ENCODE results near the gene SMCO2.

Gene SMCO2

DNA sequence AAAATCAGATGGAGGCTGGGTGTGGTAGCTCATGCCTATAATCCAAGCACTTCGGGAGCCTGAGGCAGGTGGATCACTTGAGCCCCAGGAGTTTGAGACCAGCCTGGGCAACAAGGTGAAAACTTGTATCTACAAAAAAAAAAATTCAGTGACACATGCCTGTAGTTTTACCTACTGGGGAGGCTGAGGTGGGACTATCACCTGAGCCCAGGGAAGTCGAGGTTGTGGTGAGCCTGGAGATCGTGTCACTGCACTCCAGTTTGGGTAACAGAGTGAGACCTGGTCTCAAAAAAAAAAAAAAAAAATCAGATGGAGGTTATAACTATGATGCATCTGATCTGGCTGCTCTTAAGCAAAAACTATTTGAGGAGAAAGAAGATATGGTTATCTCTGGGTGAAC is 50.9 kb downstream of the SMCO2 start:
- DNase-seq (ENCODE audit: low read depth in 1 of 2, low spot score in 1 of 2): no peak

GRCh38 chr12:27498149-27498548 is 51.6 kb downstream of the SMCO2 start:
- no peak for DNase-seq (ENCODE audit: low read depth in 1 of 2, low spot score in 1 of 2)

- no peak for DNase-seq (ENCODE audit: low read depth in 1 of 2, low spot score in 1 of 2)
Observed at GRCh38 chr12:27498761-27499160, 52.2 kb downstream of the SMCO2 start.

- DNase-seq (ENCODE audit: low read depth in 1 of 2, low spot score in 1 of 2): no peak
Observed at GRCh38 chr12:27499377-27499776, 52.8 kb downstream of the SMCO2 start.

DNA sequence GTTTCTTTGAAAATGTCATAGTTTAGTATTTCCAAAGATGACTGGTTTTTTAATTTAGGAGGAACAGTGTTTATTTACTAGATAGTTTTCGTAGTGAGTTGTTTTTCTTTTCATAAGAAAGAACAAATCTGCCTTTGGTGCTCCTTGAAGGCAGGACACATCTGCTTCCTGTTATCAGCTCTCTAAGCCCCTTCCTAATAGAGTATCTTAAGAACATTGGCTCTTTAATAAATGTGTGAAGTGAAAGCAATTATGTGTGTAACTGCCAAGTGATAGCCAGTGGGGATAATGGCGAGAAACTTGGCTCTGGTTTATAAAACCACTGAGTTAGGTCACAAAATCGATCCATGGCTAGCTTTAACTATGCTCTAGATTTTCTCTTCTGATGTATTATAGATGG is 54.0 kb downstream of the SMCO2 start:
- no peak for DNase-seq (ENCODE audit: low read depth in 1 of 2, low spot score in 1 of 2)

GRCh38 chr12:27502021-27502435 is 55.5 kb downstream of the SMCO2 start:
- no peak for DNase-seq (ENCODE audit: low read depth in 1 of 2, low spot score in 1 of 2)

DNA sequence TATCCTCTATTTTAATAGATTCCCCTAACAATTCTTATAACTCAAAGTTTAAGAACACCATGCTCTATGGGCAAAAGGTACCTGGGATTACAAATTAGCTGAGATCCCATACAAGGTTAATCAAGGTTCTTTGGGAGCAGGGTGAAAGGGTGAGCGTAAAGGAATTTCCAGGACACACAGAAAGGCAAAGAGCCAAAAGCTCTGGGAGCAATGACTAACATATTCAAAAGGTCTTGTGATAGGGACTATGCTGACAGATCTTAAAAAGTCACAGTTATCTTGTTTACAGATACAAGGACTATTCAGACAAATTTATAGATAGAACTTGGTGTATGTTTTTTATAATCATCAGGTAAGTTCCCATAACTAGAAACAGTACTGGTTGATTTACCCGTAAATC is 58.0 kb downstream of the SMCO2 start:
- no peak for DNase-seq (ENCODE audit: low read depth in 1 of 2, low spot score in 1 of 2)

GRCh38 chr12:27505109-27505508 is 58.6 kb downstream of the SMCO2 start:
- no peak for DNase-seq (ENCODE audit: low read depth in 1 of 2, low spot score in 1 of 2)

DNA sequence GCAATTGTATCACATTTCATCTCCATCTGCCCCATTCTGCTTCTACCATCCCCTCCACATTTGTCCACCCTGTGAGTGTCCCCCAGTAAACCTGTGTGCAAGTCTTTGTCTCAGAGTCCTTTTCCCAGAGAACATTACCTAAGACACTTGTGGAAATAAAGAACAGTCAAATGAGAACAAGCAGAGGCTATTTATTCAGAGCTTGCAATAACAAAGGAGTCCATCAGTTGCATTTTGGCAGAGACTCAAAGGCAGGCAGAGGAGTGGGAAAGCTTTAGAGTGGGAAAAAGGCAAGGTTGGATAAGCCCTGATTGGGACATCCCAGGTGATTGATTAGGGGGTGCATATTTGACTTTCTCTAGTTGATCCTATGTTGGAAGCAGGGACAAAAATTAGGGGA is 59.2 kb downstream of the SMCO2 start:
- DNase-seq (ENCODE audit: low read depth in 1 of 2, low spot score in 1 of 2): no peak

DNA sequence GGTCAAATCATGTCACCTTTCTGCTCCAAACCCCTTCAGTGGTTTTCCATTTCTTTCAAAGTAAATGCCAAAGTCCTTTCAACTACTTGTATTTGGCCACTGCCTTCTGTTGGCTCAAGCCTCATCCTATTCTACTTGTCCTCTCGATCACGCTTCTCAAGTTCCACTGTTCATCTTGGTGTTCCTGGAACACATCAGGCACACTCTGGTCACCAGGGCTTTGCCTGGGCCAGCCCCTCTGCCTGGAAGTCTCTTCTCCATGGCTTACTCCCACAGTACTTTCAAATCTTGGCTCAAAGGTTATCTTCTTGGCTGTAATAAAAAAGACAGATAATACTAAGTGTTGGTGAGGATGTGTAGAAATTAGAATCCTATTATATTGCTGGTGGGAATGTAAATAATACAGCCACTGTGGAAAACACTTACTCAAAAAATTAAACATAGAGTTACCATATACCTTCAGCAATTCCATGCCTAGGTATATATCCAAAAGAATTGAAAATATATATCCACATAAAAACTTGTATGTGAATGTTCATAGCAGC is 60.2 kb downstream of the SMCO2 start:
- no peak for DNase-seq (ENCODE audit: low read depth in 1 of 2, low spot score in 1 of 2)

- DNase-seq (ENCODE audit: low read depth in 1 of 2, low spot score in 1 of 2): no peak
Observed at GRCh38 chr12:27508736-27509431, 62.3 kb downstream of the SMCO2 start.

DNA sequence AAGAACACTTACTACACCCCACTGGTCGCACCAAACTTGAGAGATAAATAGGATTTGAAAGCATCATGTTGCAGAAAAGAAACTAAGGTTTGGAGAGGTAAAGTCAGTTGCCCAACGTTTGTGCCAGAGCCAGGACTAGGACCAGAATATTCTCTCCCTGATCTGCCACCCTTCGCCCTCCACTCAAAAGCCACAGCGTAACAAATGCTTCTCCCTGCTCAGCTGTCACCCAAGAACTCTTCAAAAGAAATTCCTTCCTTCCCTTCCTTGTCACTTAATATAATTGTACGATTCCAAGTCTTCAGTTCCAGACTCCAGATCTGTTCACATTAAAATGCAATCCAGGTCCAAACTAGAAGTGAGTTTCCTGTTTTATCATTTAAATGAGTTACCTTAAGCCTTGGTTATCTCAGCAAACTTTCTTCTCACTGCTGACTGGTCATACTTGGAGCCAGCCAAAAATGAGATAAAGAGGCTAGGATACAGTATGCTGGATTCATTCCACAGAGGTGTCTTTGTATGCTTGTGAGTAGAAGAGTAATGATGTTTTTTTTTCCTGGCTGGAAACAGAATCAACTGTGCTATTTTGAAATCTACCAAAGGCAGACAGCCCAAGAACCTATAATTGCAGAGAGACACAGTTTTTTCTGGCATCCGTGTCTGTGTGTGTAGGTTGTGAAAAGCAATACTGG is 64.6 kb downstream of the SMCO2 start:
- no peak for DNase-seq (ENCODE audit: low read depth in 1 of 2, low spot score in 1 of 2)

- DNase-seq (ENCODE audit: low read depth in 1 of 2, low spot score in 1 of 2): no peak
Observed at GRCh38 chr12:27511723-27512045, 65.1 kb downstream of the SMCO2 start.

- no peak for DNase-seq (ENCODE audit: low read depth in 1 of 2, low spot score in 1 of 2)
Observed at GRCh38 chr12:27513155-27513824, 66.8 kb downstream of the SMCO2 start.

DNA sequence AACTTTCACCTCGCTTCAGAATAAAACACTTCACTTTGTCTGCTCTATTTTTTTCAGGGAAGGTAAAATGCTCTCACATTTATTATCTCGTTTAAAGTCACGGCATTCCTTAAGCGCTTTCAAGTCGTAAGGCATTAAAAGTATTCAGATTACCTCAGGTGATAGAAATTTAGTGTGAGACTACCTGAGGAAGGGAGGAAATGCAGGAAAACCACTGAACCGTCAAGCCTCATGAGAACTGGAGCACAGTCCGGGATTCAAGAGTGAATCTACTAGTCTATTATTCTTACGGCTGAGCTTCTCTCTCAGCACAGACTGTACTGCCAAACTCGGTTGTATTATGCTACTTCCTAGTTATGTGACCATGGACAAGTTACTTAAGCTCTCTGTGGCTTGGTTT is 69.1 kb downstream of the SMCO2 start:
- no peak for DNase-seq (ENCODE audit: low read depth in 1 of 2, low spot score in 1 of 2)

- DNase-seq (ENCODE audit: low read depth in 1 of 2, low spot score in 1 of 2): no peak
Observed at GRCh38 chr12:27516625-27517024, 70.1 kb downstream of the SMCO2 start.

DNA sequence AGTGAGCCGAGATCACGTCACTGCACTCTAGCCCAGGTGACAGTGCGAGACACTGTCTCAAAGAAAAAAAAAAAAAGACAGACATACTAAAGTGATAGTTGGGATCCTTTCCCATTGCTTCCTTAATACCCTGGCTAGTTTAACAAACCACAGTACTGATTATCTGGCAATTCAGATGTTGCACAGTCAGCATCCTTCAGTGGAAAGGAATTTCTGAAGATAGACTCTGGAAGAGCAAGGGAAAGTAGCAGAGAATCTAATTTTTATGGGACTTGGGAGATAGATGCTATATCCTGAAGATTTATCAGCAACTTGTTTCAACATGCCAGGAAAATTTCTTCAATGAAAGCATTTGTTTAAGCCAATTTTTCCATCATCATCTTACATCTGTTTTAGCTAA is 71.0 kb downstream of the SMCO2 start:
- no peak for DNase-seq (ENCODE audit: low read depth in 1 of 2, low spot score in 1 of 2)

GRCh38 chr12:27517961-27518665 is 71.6 kb downstream of the SMCO2 start:
- DNase-seq (ENCODE audit: low read depth in 1 of 2, low spot score in 1 of 2): no peak

DNA sequence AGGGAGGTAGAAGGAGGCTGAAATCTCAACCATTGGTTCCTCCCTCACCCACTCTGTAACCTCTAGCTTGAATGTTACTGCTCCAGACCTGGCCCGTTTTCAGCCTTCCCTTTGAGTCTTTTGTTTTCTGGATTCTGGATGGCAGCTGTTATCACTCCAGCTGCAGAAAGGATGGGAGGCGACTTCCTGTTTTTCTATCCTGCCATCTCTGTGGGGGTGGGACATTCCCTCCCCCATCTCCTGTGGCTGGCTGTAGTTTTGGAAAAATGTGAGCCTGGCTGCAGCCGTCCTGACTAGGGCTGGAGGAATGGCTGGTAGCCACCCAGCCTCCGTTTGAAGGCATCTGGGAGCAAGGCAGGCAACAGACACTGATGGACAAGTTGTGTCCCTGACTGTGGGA is 74.5 kb downstream of the SMCO2 start:
- DNase-seq (ENCODE audit: low read depth in 1 of 2, low spot score in 1 of 2): no peak

DNA sequence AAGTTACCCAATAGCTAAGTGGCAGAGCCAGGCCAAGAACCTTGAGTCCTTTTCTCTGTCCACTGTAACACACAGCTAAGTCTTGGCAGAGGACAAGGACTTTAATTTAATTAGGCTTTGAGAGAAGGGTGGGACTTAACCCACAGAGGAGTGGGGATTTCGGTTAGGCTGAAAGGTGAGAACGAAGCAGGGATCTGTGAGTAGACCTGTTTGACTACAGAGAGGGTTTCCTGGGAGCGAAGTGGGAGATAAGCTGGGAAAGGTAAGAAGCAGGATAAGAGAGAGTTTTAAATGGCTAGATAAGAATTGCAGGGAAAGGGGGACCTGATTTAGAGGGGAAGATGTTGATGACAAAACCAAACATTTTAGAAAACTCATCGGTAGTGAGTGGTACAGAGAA is 75.4 kb downstream of the SMCO2 start:
- DNase-seq (ENCODE audit: low read depth in 1 of 2, low spot score in 1 of 2): no peak

- no peak for DNase-seq (ENCODE audit: low read depth in 1 of 2, low spot score in 1 of 2)
Observed at GRCh38 chr12:27523305-27523641, 76.7 kb downstream of the SMCO2 start.

Measured in activated CD4-positive, alpha-beta T cell treated with anti-CD3 and anti-CD28 coated beads, Interleukin-2, amount 50 U/mL, for 24 hours (primary cell).